Muscle layer of colon (tissue), 2 donors: Measurements from ENCODE around the gene VTN.

ENCODE experiments used
- H3K27ac ChIP-seq: one replicate; pipeline ENCODE4 v1.7.0; 2013; ENCODE audit warnings: low read depth, mild to moderate bottlenecking, low read length, moderate library complexity
- H3K27me3 ChIP-seq, 2 donors: one replicate each; pipeline ENCODE4 v1.7.0; 2013; ENCODE audit warnings: low read length in 2 of 2, mild to moderate bottlenecking in 2 of 2; ENCODE audit not compliant: insufficient read depth in 2 of 2, control insufficient read depth in 1 of 2
- H3K36me3 ChIP-seq: one replicate; pipeline ENCODE4 v1.7.0; 2013; ENCODE audit warnings: mild to moderate bottlenecking, low read length; ENCODE audit not compliant: insufficient read depth
- H3K4me1 ChIP-seq: one replicate; pipeline ENCODE4 v1.7.0; 2013; ENCODE audit warnings: mild to moderate bottlenecking, low read length; ENCODE audit not compliant: insufficient read depth
- H3K4me3 ChIP-seq, 2 donors: one replicate each; pipeline ENCODE4 v1.7.0; 2013; ENCODE audit warnings: low read length in 2 of 2, low read depth in 1 of 2, mild to moderate bottlenecking in 1 of 2, moderate library complexity in 1 of 2
- H3K9ac ChIP-seq: one replicate; pipeline ENCODE4 v1.7.0; 2013; ENCODE audit warnings: low read length
- H3K9me3 ChIP-seq: one replicate; pipeline ENCODE4 v1.7.0; 2013; ENCODE audit warnings: mild to moderate bottlenecking, low read length
- donor health status: abdominal sarcoma.
- donor health status: Adenocarcinoma of cecum.

The VTN gene

DNA sequence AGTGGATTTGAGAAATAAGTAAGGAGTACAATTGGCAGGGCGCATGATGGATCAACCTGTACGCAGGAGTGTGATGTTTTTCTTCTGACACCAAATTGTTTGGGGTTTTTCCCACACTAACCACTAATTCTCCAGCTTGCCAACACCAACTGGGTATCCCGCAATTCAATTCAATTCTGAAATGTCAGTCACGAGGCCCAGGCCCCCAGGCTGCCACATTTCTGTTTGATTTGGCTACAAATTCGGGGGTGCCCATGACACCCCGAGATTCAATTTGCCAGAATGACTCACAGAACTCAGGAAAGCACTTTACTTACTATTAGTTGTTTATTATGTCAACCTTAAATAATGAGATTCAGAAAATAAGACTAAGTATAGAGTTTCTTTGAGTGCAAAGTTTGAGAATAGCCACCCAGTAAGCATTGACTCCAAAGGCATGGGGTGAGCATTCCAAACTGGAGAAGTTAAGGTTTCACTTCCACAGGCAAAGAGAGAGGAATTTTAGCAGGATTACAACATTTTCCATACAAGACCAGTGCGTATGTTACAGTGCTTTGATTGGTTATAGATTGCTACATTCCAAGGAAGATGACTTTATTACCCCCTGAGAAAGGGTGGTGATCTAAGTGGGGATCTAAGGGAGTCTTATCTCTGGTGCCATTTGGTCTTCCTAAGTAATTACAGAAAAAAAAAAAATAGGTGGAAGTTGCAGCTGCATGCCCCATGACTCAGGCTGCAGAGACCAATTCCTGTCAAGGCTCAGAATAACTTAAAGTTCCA lies 24.4 kb upstream of the VTN start:
- no peaks in the 10 kb centered on the region for H3K4me1 ChIP-seq
- no peak overlapping the region for H3K4me3 ChIP-seq
- H3K9me3 ChIP-seq, result no peaks in the 10 kb centered on the region
- peaks cover 60% of the 10 kb centered on the region for H3K36me3 ChIP-seq
- no peak overlapping the region for H3K9ac ChIP-seq
- no peak overlapping the region for H3K27ac ChIP-seq
- no peaks in the 10 kb centered on the region for H3K27me3 ChIP-seq

DNA sequence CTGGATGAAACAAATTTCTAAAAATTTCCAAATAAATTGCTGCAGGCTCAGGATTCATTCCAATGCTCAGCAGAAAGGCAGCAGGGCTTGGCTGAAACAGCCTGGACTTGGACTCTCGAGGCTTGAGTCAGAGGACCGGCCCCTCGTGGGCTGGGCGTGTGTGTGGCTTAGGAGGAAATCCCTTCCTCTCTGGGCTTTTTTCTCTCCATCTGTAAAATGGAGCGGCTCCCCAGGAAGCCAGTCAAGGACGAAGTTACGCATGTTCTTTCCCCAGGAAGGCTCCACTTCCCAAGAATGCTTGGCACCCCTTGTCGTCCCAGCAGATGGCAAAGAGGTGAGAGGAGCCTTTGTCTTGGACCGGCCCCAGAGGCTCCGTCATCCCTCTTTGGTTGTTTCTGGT lies 22.4 kb upstream of the VTN start:
- Histone ChIP-seq H3K36me3 (peaks cover 56% of the 10 kb centered on the region), H3K9me3 (no peaks in the 10 kb centered on the region), H3K4me3 (no peak overlapping the region), H3K27ac (no peak overlapping the region), H3K27me3 (no peaks in the 10 kb centered on the region), H3K4me1 (no peaks in the 10 kb centered on the region), H3K9ac (no peak overlapping the region)

DNA sequence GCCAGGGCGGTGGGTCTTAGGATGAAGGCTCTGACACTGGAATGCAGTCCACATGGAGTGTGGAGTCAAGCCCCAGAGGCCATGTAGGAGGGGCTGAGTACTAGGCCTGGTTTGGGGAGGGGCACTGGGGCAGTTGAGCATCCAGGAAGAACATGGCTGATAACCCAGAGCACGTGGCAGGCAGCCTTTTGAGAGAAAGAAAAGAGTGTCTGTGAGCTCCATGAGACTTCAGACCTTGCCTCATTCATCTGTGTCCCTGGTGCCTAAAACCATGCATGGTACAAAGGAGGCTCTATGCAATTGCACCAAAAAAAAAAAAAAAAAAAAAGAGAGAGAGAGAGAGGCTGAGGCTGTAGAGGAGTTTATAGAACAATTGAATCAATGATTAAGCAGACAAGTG lies 21.3 kb upstream of the VTN start:
- Histone ChIP-seq H3K4me1 (no peaks in the 10 kb centered on the region), H3K36me3 (peaks cover 49% of the 10 kb centered on the region), H3K27me3 (no peaks in the 10 kb centered on the region), H3K27ac (no peak overlapping the region), H3K9me3 (no peaks in the 10 kb centered on the region), H3K4me3 (no peak overlapping the region), H3K9ac (no peak overlapping the region)

DNA sequence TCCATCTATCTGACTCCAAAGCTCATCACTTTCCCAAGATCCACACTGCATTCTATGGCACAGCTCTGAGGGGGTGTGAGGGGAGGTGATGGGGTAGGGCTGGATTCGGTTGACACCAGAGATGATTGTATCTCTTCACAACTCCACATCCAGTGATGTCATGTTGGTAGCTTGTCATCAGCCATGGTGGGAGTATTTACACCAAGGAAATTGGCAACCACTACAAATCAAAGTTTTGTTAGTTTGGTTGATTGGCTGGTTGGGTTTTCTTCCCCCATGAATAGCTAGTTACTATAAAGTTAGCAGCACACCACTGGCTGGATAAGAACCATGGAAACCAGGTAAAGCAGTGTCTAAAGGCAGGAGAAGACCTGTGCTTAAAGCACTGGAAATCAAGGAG lies 20.9 kb upstream of the VTN start:
- Histone ChIP-seq H3K27ac (no peak overlapping the region), H3K36me3 (peaks cover 45% of the 10 kb centered on the region), H3K9ac (no peak overlapping the region), H3K27me3 (no peaks in the 10 kb centered on the region), H3K4me3 (no peak overlapping the region), H3K9me3 (no peaks in the 10 kb centered on the region), H3K4me1 (no peaks in the 10 kb centered on the region)

DNA sequence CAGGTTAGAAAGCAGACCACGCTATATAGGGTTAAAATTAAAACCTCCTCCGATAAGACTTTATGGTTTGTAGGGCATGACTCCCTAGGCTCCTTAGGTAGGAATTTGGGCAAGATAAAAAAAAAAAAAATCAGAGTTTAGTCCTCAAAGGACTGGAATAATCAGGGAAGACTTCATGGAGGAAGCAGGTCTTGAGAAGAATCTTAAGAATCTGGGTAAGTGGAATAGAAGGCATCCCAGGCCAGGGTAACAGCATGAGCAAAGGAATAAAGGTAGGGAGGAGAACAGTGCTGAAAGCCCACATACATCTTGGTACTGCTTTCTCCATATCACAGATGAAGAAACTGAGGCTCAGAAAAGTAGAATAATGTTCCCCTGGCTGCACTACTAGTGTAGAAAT lies 20.5 kb upstream of the VTN start:
- Histone ChIP-seq H3K9me3 (no peaks in the 10 kb centered on the region), H3K27me3 (no peaks in the 10 kb centered on the region), H3K4me3 (no peak overlapping the region), H3K36me3 (peaks cover 41% of the 10 kb centered on the region), H3K9ac (no peak overlapping the region), H3K27ac (no peak overlapping the region), H3K4me1 (no peaks in the 10 kb centered on the region)

DNA sequence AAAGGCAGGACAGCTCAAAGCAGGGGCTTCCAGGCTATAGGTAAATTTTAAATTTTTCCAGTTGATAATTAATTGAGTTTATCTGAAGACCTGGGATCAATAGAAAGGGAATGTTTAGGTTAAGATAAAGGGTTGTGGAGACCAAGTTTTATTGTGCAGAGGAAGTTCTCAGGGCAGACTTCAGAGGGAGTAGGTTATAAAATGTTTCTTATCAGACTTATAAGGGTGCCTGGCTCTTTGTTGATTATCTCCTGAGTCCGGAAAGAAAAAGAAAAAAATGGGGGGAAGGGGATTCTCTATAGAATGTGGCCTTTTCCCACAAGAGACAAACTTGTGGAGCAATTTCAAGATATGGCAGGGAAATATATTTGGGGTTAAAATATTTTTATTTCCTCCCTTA lies 20.0 kb upstream of the VTN start:
- no peaks in the 10 kb centered on the region for H3K9me3 ChIP-seq
- no peak overlapping the region for H3K9ac ChIP-seq
- peaks cover 41% of the 10 kb centered on the region for H3K36me3 ChIP-seq
- no peaks in the 10 kb centered on the region for H3K4me1 ChIP-seq
- no peak overlapping the region for H3K4me3 ChIP-seq
- no peaks in the 10 kb centered on the region for H3K27me3 ChIP-seq
- no peak overlapping the region for H3K27ac ChIP-seq

DNA sequence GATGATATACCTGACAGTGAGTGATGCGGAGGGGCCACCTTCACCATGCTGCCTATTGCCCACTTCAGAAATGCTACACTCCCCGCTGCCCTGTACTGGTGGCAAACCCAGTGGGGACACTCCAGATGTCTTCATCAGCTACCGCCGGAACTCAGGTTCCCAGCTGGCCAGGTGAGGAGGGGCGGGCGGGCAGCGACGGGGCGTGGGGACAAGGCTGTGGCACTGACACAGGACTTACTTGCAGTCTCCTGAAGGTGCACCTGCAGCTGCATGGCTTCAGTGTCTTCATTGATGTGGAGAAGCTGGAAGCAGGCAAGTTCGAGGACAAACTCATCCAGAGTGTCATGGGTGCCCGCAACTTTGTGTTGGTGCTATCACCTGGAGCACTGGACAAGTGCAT lies 18.0 kb upstream of the VTN start:
- H3K4me3 ChIP-seq, result no peak overlapping the region
- H3K36me3 ChIP-seq, result peaks cover 31% of the 10 kb centered on the region
- H3K9ac ChIP-seq, result no peak overlapping the region
- no peak overlapping the region for H3K27ac ChIP-seq
- no peaks in the 10 kb centered on the region for H3K9me3 ChIP-seq
- H3K4me1 ChIP-seq, result no peaks in the 10 kb centered on the region
- no peaks in the 10 kb centered on the region for H3K27me3 ChIP-seq

DNA sequence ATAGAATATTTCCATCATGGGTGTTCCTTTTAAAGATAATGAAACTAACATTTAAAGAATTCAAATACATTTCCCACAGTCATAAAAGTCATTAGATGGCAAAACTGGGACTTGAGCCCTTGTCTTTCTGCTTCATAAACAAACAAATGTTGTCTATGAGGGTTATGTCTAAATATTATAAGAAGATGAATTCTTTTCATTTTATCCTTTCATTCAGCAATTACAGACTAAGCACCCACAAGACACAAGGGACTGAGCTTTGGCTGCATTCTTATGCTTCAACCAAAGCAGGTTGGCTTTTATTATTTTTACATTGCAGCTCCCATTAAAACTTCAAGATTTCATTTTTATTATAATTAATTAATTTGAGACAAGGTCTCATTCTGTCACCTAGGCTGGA lies 16.3 kb upstream of the VTN start:
- no peaks in the 10 kb centered on the region for H3K4me1 ChIP-seq
- no peak overlapping the region for H3K4me3 ChIP-seq
- no peaks in the 10 kb centered on the region for H3K9me3 ChIP-seq
- H3K27ac ChIP-seq, result no peak overlapping the region
- peaks cover 29% of the 10 kb centered on the region for H3K36me3 ChIP-seq
- no peaks in the 10 kb centered on the region for H3K27me3 ChIP-seq
- no peak overlapping the region for H3K9ac ChIP-seq

DNA sequence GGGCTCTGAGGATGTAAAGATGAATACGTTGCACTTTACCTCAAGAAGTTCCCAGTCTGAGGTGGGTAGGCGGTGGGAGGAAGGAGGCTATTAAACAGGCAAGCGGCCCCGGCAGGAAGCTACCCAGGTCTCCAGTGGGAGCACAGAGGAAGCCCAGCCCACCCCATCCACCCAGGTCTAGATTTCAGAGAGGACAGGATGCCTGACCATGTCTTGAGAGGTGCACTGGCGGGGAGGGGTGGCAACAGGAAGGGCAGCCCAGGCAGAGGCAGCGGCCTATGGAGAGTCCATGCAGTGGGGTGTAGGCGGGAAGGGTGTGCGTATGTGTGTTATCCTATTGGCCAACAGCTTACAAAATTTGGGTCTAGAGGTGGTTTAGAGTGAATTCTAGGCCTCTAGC lies 15.3 kb upstream of the VTN start:
- Histone ChIP-seq H3K27ac (no peak overlapping the region), H3K4me3 (no peak overlapping the region), H3K9me3 (no peaks in the 10 kb centered on the region), H3K4me1 (no peaks in the 10 kb centered on the region), H3K36me3 (peaks cover 19% of the 10 kb centered on the region), H3K27me3 (no peaks in the 10 kb centered on the region), H3K9ac (no peak overlapping the region)

DNA sequence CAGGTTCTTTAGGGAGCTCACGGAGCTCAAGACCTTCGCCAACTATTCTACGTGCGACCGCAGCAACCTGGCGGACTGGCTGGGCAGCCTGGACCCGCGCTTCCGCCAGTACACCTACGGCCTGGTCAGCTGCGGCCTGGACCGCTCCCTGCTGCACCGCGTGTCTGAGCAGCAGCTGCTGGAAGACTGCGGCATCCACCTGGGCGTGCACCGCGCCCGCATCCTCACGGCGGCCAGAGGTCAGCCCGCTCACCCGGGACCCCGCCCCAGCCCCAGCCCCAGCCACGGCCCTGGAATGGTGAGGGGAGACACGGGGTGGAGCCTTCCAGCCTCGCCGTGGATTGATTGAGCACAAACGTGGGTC lies 14.9 kb upstream of the VTN start:
- H3K36me3 ChIP-seq, result peaks cover 15% of the 10 kb centered on the region
- no peaks in the 10 kb centered on the region for H3K9me3 ChIP-seq
- H3K4me3 ChIP-seq, result peak overlapping the region in 1 of 2 donors; percentile 14
- no peaks in the 10 kb centered on the region for H3K4me1 ChIP-seq
- no peaks in the 10 kb centered on the region for H3K27me3 ChIP-seq
- no peak overlapping the region for H3K27ac ChIP-seq
- no peak overlapping the region for H3K9ac ChIP-seq

DNA sequence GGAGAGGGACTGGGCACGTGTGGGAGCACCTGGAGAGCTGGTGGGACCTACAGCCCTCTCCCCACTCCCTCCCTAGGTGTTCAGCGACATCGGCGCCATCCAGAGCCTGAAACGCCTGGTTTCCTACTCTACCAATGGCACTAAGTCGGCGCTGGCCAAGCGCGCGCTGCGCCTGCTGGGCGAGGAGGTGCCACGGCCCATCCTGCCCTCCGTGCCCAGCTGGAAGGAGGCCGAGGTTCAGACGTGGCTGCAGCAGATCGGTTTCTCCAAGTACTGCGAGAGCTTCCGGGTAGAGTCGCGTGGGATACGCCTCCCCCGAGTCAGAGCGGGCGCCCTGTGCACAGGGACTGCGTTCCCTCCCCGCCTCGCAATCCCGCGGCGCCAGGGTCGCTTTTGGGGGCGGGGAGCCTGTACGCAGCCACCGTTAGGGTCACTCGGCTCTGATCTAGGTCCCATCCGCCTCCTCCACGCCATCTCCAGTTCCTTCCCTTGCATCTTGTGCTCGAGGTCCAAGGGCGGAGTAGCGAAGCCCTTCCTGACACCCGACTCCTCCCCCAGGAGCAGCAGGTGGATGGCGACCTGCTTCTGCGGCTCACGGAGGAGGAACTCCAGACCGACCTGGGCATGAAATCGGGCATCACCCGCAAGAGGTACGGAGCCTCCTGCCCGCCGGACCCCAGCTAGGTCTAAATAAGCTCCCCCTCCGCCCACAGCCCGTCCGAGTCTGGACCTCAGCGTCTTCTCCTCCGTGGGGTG lies 14.4 kb upstream of the VTN start:
- Histone ChIP-seq H3K4me3 (peak overlapping the region in 1 of 2 donors; percentile 14), H3K27me3 (no peaks in the 10 kb centered on the region), H3K9ac (no peak overlapping the region), H3K36me3 (peaks cover 11% of the 10 kb centered on the region), H3K9me3 (no peaks in the 10 kb centered on the region), H3K4me1 (no peaks in the 10 kb centered on the region), H3K27ac (no peak overlapping the region)
